PFSK-1 (cell line): ENCODE measurements around the gene BMP3.

Source experiments
- FOXP2 ChIP-seq: optimal IDR thresholded peaks from 2 replicates; pipeline ENCODE3; 2011; ENCODE audit warnings: borderline replicate concordance, control low read depth, inconsistent platforms; ENCODE audit not compliant: insufficient read depth; ENCODE audit errors: extremely low read length, extremely low read depth
- POLR2AphosphoS5 ChIP-seq: IDR thresholded peaks from 2 replicates; pipeline ENCODE4 v1.6.1; 2012; ENCODE audit warnings: low read depth, mild to moderate bottlenecking, control low read depth, low read length, moderate library complexity
- REST ChIP-seq, 2 experiments: IDR thresholded peaks; 2 replicates each; pipeline versions ENCODE4 v1.6.1 to v1.8.0; 2011 to 2012; ENCODE audit warnings: low read depth in 2 of 2, low read length in 2 of 2, control low read depth in 1 of 2, inconsistent platforms in 1 of 2, mild to moderate bottlenecking in 1 of 2, moderate library complexity in 1 of 2; ENCODE audit not compliant: insufficient read depth in 1 of 2
- SIN3A ChIP-seq: IDR thresholded peaks from 2 replicates; pipeline ENCODE4 v1.6.1; 2012; ENCODE audit warnings: mild to moderate bottlenecking, low read length, moderate library complexity, borderline replicate concordance; ENCODE audit not compliant: insufficient read depth
- TAF1 ChIP-seq: IDR thresholded peaks from 2 replicates; pipeline ENCODE4 v1.6.1; 2012; ENCODE audit warnings: low read length, control low read depth, borderline replicate concordance; ENCODE audit not compliant: insufficient read depth

BMP3 gene

GRCh38 chr4:81061344-81061730, 30.8 kb downstream of the BMP3 start:
- TF ChIP-seq FOXP2 (no peak), SIN3A (no peak), REST (IDR thresholded peaks at IDR 0.05; ENCODE audit: insufficient read depth in 1 of 2, low read depth in 2 of 2, low read length in 2 of 2) (no peak), POLR2AphosphoS5 (no peak), TAF1 (no peak)

DNA sequence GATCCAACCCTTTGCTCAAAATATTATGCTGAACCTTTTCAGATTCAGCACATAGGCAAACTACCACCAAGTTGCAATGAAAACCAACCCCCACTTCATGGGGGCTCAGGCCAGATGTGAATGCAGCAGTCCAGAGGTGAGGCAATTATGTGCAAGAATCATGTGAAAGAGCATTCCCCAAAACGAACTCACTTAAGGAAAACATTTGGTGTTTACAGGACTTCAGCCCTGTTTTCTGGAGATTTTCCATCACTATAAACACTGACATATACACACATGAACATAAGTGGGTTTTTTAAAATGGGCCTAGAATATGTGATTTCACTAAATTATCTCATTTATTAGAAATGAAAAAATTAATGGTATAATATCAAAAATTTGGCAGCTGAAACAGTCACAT, 31.5 kb downstream of the BMP3 start:
- no peak for TF ChIP-seq FOXP2
- no peak for TF ChIP-seq POLR2AphosphoS5
- no peak for TF ChIP-seq REST (IDR thresholded peaks at IDR 0.05; ENCODE audit: insufficient read depth in 1 of 2, low read depth in 2 of 2, low read length in 2 of 2)
- no peak for TF ChIP-seq SIN3A
- TF ChIP-seq TAF1: no peak

- no peak for TF ChIP-seq FOXP2
- TF ChIP-seq TAF1: no peak
- TF ChIP-seq POLR2AphosphoS5: no peak
- no peak for TF ChIP-seq SIN3A
- no peak for TF ChIP-seq REST (IDR thresholded peaks at IDR 0.05; ENCODE audit: insufficient read depth in 1 of 2, low read depth in 2 of 2, low read length in 2 of 2)
These were observed 34.9 kb downstream of the BMP3 start for GRCh38 chr4:81065446-81065845.

GRCh38 chr4:81069706-81070331, 39.3 kb downstream of the BMP3 start:
- no peak for TF ChIP-seq TAF1
- TF ChIP-seq POLR2AphosphoS5: no peak
- TF ChIP-seq SIN3A: no peak
- TF ChIP-seq FOXP2: no peak
- TF ChIP-seq REST (IDR thresholded peaks at IDR 0.05; ENCODE audit: insufficient read depth in 1 of 2, low read depth in 2 of 2, low read length in 2 of 2): no peak

DNA sequence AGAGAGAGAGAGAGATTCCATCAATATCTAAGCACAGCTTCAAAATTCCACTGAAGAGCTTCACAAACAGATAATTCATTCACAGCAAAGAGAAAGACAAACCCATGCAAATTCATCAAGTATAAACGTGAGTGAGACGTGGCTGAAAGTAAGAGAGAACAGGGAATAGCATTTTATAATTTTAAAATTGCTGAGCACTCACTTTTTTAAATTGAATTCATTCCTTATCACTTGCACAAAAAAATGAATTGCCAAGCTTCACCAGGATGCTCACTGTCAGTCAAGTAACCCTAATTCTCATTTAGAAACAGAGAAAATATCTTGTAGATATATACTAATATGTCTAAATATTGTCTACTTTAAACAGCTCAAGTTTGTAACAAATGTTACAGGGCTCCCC, 40.5 kb downstream of the BMP3 start:
- no peak for TF ChIP-seq TAF1
- no peak for TF ChIP-seq SIN3A
